Measurements from ENCODE around the gene ITGB2. TPM values are rescaled to one million over a fixed set of nuclear protein-coding genes. Genes with fewer than 3 reads are reported as not detected.

The ITGB2 gene
- total RNA-seq, 4 donors from 2014 or later = 20.2 to 46.8 (median 21.0) TPM

- H3K4me3 ChIP-seq = no peak overlapping the region
- H3K27me3 ChIP-seq = no peaks in the 10 kb centered on the region
- H3K9me3 ChIP-seq = no peaks in the 10 kb centered on the region
- no peak for TF ChIP-seq POLR2A (IDR thresholded peaks at IDR 0.05)
- no peak for TF ChIP-seq CTCF (IDR thresholded peaks at IDR 0.05)
- no peaks in the 10 kb centered on the region for H3K36me3 ChIP-seq
- H3K4me1 ChIP-seq = no peaks in the 10 kb centered on the region
- intact Hi-C loops (cut with DNase I; ENCODE audit: low total_unique reads) = no loop called here
- no peak overlapping the region for H3K27ac ChIP-seq
- DNase-seq = no peak
These were observed 31.8 kb downstream of the ITGB2 start for GRCh38 chr21:44888581-44889550.

GRCh38 chr21:44887807-44888580, 32.7 kb downstream of the ITGB2 start:
- no peak overlapping the region for H3K27ac ChIP-seq
- TF ChIP-seq POLR2A (IDR thresholded peaks at IDR 0.05) (no peak), CTCF (IDR thresholded peaks at IDR 0.05) (no peak)
- no peaks in the 10 kb centered on the region for H3K4me1 ChIP-seq
- H3K27me3 ChIP-seq = no peaks in the 10 kb centered on the region
- H3K9me3 ChIP-seq = no peaks in the 10 kb centered on the region
- intact Hi-C loops (cut with DNase I; ENCODE audit: low total_unique reads) = no loop called here
- H3K36me3 ChIP-seq = no peaks in the 10 kb centered on the region
- DNase-seq = no peak
- no peak overlapping the region for H3K4me3 ChIP-seq

- intact Hi-C loops (cut with DNase I; ENCODE audit: low total_unique reads) = no loop called here
- DNase-seq = no peak
- Histone ChIP-seq H3K4me3 (no peak overlapping the region), H3K27ac (no peak overlapping the region), H3K9me3 (no peaks in the 10 kb centered on the region), H3K36me3 (no peaks in the 10 kb centered on the region), H3K4me1 (no peaks in the 10 kb centered on the region), H3K27me3 (no peaks in the 10 kb centered on the region)
- TF ChIP-seq CTCF (IDR thresholded peaks at IDR 0.05) (no peak), POLR2A (IDR thresholded peaks at IDR 0.05) (no peak)
These were observed 33.4 kb downstream of the ITGB2 start for GRCh38 chr21:44887126-44887806.

- DNase-seq = no peak
- H3K9me3 ChIP-seq = no peaks in the 10 kb centered on the region
- H3K36me3 ChIP-seq = no peaks in the 10 kb centered on the region
- no peak overlapping the region for H3K4me3 ChIP-seq
- TF ChIP-seq CTCF (IDR thresholded peaks at IDR 0.05) (no peak), POLR2A (IDR thresholded peaks at IDR 0.05) (no peak)
- intact Hi-C loops (cut with DNase I; ENCODE audit: low total_unique reads) = no loop called here
- no peaks in the 10 kb centered on the region for H3K4me1 ChIP-seq
- H3K27me3 ChIP-seq = no peaks in the 10 kb centered on the region
- H3K27ac ChIP-seq = no peak overlapping the region
These were observed 34.3 kb downstream of the ITGB2 start for GRCh38 chr21:44886113-44887075.
